GM12801 (cell line): ENCODE data around the gene IL1RAPL2.

Experiments used
- CTCF ChIP-seq: IDR thresholded peaks from one replicate; pipeline ENCODE4 v1.5.1; 2011; ENCODE audit warnings: control low read depth; ENCODE audit not compliant: insufficient read length; ENCODE audit errors: extremely low read depth

IL1RAPL2 gene

GRCh38 chrX:105114554-105115130 is 548.6 kb downstream of the IL1RAPL2 start:
- no peak for TF ChIP-seq CTCF

GRCh38 chrX:105116486-105116885 is 550.5 kb downstream of the IL1RAPL2 start:
- no peak for TF ChIP-seq CTCF

- no peak for TF ChIP-seq CTCF
These were observed 551.6 kb downstream of the IL1RAPL2 start for GRCh38 chrX:105117621-105118020.

- TF ChIP-seq CTCF = no peak
These were observed 554.5 kb downstream of the IL1RAPL2 start for GRCh38 chrX:105120463-105120862.

GRCh38 chrX:105121186-105121585 is 555.2 kb downstream of the IL1RAPL2 start:
- TF ChIP-seq CTCF = no peak

GRCh38 chrX:105126201-105126600 is 560.2 kb downstream of the IL1RAPL2 start:
- no peak for TF ChIP-seq CTCF

- TF ChIP-seq CTCF = no peak
These were observed 568.3 kb downstream of the IL1RAPL2 start for GRCh38 chrX:105134273-105134672.
